ENCODE measurements around the gene CISD3.

The CISD3 gene, protein sequence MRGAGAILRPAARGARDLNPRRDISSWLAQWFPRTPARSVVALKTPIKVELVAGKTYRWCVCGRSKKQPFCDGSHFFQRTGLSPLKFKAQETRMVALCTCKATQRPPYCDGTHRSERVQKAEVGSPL

DNA sequence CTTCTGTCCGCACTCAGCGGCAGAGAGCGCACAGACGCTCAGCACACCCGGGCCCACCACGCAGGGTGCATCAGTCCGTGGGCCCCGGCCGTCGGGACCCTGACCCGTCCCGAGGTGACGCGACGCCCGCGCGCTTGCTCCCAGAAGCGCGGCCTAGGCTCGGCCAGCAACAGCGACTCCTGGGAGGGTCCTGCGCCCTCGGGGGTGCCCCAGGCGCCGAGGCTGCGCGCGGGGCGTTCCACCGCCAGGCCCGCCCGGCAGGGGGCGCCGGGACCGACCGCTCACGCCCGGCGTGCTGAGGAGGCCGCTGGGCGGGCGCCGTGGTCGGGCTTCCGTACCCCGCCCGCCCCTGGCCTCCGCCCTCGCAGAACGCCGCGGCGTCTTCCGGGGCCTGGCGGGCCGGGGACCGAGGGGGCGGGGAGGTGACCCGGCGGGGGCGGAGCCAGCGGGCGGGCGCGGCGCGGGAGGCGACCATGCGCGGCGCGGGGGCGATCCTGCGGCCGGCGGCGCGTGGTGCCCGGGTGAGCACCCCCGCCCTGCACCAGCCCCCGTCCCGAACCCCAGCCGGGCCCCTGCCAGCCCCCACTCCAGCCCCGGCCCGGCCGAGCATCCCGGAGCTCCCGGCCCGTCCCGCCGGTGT is at the start of gene CISD3:
CISD3 (plus strand) TSS at position 456 of the 640 bp plus-strand sequence; CDS start at position 474, 18 bp downstream.
- peak; percentile 87 for DNase-seq (ENCODE audit: low spot score)

DNA sequence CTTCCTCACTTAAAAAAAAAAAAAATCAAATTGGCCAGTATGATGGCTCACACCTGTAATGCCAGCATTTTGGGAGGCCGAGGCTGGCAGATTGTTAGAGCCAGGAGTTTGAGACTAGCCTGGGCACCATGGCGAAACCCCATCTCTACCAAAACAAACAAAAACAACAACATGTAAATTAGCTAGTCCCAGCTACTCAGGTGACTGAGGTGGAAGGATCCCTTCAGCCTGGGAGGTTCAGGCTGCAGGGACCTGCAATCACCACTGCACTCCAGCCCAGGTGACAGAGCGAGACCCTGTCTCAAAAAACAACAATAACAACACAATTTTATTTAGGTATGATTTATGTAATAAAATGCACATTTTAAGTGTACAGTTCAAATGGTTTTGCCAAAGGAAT is 49.0 kb upstream of the CISD3 start:
- DNase-seq (ENCODE audit: low spot score): no peak

DNA sequence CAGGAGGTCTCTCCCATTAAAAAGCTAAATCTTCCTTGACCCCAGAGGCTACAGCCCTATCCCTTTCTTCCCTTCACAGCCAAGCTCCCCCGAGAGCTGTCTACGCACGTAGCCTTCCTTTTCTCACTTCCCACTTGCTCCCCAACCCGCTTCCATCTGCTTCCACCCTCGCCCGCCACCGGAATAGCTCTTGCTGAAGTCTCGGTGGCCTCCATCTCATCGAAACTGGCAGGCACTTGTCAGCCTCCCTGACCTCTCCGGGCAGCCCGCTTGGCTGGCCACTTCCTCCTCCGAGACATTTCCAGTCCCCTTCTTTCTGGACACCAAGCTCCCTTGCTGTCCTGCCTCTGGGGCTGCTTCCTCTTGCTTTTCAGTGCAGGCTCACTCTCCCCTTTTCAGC is 44.6 kb upstream of the CISD3 start:
- no peak for DNase-seq (ENCODE audit: low spot score)

DNA sequence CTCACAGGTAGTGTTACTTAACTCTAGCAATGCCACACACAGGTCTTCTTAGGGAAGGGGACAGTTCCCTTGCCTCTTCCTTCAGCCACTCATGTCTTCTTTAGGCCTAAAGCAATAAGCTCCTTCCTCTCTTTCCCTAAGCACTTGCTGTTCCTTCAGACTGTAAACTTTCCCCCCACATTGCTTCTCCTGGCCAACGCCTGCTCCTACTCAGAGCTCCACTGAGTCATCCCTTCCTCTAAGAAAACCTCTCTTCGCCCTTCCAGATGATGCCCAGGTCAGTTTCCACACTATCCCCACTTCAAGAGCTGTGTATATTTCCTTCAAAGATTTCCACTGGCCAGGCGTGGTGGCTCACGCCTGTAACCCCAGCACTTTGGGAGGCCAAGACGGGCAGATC is 42.9 kb upstream of the CISD3 start:
- no peak for DNase-seq (ENCODE audit: low spot score)

DNA sequence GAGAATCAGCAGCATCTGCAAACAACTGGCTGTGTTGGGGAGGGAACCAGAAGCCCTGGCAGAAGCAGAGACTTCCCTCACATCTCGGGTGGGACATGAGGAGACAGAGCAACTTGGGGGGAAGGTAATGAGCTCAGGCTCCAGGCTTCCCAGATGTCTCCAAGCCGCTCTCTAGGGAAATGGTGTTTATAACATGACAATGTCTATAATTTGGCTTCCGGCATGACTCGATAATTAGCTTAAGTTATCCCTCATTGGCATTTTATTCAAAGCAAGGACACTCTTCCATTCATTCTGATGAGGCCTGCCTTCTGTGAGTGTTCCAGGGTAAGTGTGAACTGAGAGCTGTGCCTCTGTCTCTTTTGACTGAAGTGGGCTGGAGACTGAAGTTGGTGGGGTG is 39.8 kb upstream of the CISD3 start:
- DNase-seq (ENCODE audit: low spot score): no peak

DNA sequence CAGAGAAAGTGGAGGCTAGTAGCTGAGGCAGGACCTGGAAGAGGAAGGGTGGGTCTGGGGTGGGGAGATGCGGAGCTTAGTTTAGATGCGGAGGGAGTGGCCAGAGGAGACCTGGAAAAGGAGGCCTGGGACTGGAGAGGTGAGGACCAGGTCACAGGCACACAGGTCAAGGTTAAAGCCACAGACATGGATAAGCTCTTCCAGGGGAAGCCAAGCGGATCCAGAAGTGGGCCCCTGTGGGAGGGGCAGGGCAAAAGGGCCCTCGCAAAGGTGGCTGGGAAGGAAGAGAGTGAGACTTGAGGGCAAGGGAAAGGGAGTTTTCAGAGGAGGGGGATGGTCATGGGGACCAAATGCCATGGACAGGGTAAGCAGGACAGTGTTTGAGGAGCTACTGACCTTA is 39.0 kb upstream of the CISD3 start:
- no peak for DNase-seq (ENCODE audit: low spot score)

DNA sequence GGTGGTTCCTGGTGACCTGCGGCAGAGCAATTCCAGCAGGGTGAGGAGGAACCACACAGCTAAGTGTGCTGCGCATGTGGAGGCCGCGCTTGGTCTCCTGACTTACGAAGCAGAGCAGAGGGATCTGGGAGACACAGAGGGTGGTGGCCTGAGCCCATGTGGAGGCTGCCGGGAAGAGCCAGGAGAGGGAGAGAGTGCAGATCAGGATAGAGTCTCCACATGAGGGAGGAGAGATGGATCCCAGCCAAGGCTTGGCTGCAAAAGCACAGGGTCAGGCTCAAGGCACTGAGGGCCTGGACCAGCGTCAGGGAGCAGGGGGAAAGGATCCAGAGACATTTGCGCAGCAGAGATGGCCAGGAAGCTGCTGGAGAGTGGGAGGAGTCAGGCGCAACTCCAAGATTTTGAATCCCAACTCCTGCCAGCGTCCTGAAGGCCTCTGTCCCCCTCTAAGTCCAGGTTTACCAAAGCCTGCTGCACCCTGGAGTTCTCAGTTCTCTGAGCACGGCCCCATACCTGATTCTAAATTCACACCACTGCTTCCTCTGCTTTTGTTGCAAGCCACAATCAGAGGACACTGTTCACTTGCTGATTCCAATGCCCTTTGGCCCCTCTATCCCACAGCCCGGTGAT is 36.3 kb upstream of the CISD3 start:
- DNase-seq (ENCODE audit: low spot score): no peak

DNA sequence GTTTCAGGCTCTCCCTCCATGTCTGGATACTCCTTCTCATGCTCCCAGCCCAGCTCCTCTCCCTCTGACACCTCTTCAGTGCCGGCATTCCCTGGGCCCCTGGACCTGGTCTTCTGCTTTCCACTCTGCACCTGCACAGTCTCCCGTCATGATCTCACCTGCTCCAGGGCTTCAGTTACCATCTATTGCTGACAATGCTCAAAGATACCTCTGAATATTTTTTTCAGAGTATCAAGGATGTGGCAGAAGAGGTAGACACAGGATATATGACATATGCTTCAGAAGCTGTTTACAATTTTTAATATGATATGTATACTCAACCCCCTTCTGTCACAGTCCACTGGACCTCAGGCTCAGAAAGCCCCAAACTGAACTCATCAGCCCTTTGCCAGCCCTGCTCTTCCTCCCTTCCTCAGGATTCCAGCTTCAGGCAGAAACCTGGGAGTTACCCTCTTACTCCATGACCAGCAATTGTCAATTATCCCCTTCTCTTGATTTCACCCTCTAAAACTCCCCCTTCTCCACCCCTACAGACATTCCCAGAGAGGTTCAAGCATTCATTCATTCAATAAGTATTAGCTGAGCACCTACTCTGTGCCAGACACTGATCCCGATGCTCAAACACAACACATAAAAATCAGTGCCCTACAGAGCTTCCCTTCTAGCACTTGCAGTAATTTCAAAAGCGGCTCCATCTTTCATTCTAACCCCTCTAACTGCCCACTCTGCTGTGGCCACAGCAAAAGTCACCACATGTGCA is 32.9 kb upstream of the CISD3 start:
- DNase-seq (ENCODE audit: low spot score): no peak

DNA sequence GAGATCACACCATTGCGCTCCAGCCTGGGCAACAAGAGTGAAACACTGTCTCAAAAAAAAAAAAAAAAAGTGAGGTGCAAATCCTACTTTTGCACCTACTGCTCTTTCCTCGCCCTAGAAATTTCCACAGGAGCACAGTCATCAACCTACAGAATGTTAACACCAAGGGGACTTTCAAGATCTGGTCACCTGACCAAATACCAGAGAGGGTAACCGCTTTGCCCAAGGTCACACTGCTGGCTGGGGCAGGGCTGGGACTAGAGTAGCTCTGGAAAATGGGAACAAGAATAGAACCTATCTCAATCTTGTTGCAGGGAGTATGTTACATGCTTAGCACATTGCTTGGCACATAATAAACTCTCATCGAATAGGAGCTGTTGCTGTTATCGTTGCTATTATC is 31.4 kb upstream of the CISD3 start:
- no peak for DNase-seq (ENCODE audit: low spot score)

DNA sequence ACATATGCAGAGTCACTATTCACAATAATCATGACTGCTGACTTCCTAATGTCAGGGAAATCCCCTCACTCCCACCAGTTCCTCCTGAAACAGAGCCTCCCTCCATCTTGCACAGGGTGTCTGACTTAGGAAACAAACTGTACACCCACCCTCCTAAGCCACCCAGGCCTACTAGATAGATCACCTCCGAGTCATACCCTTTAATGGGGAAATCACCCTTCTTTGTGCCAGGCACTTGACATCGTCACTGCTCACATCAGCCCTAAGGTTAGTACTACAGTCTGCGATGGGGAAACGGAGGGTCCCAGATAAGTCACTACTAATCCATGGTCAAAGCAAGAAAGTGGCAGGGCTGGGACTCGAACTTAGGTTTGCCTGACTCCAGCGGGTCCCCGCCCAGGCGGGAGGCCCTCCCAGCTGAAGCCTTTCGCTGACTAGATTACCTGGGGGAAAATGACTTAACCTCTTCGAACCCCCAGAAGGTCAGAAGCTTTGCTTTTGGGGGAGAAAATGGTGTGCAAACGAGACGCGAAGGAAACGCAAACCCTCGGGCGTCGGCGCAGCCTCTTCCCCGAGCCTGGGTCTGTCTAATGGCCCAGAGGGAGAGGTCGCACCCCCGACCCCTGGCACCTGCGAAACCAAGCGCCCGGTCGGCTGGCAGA is 28.5 kb upstream of the CISD3 start:
- peak; percentile 54 for DNase-seq (ENCODE audit: low spot score)

DNA sequence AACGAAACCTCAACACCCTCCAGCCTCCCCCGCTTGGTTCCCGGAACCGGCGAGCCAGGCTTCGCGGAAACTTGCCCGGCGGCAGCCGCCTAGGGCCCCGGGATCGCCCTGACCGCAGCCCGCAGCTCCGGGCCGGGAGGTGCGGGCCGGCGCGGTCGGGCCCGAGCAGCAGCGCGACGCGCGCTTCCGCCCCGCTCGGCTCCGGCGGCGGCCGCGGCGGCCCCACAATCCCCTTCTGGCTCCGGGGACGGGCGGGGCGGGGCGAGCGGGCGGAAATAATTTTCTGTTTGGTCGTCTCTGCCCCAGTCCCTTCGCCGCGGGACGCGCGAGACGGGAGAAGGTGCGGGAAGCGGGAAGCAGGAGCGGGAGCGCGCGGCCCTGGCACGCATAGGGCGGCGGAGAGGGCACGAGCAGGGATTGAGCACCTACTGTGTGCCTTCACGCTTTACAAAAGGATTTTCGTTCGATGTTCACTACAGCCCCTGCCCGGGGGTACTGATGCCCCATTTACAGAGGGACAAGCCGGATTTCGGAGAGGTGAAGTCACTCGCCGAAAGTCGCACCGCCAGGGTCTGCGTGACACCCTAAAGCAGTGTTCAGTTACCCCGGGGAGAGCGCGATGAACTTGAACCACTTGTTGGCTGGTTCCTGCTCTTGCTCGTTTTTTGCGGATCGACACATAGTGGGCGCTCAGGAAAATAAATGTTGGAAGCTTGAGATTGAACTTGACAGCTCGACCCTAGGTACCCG is 27.8 kb upstream of the CISD3 start:
- DNase-seq (ENCODE audit: low spot score): peak; percentile 75

DNA sequence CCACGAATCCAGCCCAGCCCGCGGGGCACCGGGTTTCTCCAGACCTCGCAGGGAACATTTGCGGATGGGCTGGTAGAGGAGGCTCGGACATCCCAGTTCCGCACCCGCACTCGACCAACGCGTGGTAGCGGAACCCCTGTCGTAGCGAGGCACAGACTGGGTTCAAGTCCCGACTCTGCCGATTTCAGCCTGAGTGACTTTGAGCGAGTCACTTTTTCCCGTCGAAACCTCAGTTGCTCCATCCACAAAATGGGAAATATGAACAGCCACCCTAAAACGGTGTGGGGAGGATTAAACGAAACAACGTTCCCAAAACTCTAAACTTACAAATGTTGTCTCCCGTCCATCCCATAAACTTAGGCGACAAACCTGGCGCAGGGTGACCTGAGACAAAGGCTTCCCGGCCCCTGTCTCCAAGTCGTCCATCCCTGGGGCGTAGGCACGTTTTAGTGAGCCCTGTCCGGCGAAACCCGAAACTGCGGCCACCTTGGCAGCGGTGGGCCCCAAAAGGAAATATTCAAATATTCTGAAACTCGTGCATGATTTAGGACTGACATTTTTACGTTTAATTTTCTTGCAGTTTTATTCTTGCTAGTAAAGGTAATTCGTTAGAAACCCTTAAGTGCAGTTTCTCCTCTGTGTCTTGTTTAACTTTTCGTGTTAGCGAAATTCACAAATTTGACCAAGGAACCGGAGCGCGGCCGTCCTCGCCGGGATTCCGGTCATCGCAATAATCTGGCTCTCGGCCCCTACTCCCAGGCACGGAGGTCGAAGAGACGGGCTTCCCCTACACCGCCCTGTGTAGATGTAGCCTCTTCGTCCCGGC is 27.0 kb upstream of the CISD3 start:
- DNase-seq (ENCODE audit: low spot score): no peak

DNA sequence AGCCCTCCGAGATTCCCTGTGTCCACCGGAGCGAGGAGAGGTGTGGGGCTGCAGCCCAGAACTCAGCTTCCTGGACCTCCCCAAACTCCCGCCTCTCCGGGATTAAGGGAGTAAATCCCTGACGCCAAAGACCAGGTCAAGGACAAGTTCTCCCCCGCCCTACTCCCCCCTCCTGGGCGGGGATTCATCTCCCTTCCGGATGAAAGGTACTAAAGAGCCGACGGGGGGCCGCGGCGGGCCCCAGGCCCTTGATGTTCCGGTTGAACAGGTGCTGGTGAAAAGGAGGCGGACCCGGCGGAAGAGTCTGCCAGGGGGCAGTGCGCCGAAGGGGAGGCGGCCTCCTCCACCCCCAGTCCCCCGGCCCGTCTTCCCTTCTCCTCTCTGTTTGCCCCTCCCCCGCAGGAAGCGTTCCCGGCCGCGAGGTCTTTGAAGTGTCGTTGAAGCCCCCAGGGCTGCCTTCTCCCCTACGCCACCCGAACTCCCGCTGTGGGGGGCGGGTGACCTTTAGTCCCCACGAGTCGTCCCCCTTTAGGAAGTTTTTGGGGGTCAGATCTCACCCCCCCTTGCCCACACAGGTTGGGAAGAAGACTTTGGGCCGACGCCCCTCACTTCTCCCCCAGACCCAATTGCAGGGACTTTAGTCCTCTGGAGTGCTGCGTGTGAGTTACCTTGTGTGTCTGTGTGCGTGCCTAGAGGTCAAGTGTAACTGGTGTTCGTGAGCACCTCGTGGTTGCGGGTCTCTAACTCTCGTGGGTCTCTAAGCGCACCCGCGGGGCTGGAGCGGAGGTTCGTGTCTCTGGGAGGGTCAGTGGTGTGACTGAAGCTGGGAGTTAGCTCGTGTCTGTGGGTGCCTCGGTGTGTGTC is 26.2 kb upstream of the CISD3 start:
- peak; percentile 80 for DNase-seq (ENCODE audit: low spot score)

DNA sequence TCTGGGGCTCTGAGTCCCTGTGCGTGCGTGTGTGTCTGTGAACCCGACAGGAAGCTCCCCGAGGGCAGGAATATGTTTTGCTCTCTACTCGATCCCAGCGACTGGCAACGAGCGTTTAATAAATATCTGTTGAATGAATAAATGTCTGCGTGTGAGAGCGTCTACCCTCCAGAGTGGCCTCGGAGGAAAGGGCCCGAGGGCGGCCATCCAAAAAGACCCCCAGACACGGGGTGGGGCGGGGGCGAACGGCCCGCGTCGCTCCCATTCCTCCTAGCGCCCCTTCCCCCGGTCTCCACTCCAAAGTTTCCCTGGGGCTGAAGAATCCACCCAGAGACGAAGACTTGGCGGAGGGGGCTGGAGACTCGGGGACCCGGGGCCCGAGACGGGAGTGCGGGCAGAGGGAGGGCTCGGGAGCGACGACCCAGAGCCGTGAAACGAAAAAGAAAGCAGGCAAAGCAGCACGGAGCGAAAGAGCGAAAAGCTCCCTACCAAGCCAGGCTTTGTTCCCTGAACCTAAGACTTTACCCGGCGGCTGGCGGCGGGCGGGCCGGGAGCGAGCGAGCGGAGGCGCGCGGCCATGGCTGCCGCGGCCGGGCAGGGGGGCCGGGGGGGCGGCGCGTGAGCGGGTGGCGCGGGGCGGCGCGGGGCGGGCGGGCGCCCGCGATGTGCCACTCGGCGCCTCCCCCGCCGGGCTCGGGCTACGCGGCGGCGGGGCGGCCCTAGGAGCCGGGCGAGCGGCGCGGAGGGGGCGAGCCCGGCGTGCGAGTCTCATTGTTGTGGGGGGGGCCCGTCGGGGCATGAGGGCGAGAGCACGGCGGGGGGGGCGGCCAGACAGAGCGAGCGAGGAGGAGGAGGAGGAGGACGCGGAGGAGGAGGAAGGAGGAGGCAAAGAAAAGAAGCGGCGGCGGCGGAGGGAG is 25.3 kb upstream of the CISD3 start, which contains the start of gene MLLT6:
MLLT6 (plus strand) TSS at position 668 of the 917 bp plus-strand sequence. CDS start 360 bp downstream, outside the sequence.
- peak; percentile 75 for DNase-seq (ENCODE audit: low spot score)

DNA sequence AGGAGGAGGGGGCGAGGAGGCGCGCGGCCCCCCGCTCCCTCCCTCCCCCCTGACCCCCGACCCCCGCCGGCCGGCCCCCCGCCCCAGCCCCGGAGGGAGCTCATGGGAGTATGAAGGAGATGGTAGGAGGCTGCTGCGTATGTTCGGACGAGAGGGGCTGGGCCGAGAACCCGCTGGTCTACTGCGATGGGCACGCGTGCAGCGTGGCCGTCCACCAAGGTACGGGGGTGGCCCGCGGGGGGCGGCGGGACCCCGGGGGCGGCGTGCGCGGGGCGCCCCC is 24.7 kb upstream of the CISD3 start:
- DNase-seq (ENCODE audit: low spot score): no peak

DNA sequence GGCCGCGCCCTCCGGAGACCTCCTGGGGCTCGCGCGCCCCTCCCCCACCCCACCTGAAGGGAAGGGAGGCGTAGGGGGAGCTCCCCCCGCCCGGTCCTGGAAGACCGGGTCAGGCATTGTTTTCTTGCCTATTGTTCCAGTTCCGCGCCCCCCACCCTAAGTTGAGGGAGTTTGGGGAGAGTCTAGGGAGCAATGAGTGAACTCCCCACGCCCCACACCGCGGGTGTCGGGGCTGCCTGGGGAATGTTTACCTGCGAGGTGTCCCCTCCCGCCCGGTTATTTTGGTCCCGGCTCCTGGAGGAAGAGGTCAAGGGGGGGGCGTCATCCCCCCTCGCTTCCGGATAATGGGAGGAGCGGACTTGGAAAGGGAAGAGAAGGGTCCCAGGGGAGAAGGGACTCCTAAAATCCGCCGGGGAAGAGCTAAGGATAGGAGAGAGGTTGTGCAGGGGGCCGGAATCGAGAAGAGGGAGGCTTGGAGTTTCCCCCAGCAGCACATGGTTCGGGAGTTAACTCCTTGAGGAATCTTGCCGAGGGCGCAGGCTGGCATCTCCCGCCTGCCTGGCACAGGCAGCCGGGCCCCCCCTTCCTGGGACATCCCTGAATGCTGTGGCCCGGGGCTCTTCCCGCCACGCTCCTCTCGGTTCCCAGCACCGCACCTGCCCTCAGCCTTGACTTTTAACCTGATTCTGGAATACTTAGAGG is 24.2 kb upstream of the CISD3 start:
- no peak for DNase-seq (ENCODE audit: low spot score)

DNA sequence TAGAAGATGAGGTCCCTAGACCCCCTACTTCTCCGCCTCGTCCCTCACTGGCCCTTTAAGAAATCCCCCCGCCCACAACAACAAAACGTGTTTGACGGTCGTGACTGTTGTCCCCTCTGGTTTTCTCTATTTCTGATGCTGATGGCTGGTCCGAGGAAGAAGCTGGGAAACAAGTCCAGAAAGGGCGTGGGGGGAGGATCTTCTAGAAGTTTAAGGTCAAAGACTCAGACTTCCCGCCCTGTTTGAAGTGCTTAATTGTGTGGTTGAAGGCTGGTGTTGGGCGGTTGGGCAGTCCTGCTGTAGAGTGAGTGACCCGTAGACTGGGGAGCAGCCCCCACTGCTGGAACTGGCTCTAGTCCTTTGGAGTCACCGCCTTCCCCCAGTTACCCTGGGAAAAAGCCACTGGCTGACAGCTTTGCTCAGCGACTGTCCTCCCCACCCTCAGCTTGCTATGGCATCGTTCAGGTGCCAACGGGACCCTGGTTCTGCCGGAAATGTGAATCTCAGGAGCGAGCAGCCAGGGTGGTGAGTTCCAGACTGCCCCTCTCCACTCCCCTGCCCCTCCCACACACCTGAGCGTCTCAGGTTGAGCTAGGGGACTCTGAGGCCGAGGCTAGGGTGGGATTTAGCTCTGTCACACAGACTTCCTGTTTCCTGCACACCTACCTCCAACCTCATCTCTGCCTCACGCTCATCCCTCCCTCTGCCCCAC is 23.5 kb upstream of the CISD3 start:
- DNase-seq (ENCODE audit: low spot score): no peak
